DOHH2 (cell line): ENCODE measurements around the gene CCDC39.

Experiments
- CTCF ChIP-seq: fragments of 200-600 bp; sonication (generic); IDR thresholded peaks from one replicate; pipeline ENCODE4 v1.5.1; 2014; ENCODE audit warnings: antibody characterized with exemption, mild to moderate bottlenecking, low read depth, low read length; ENCODE audit not compliant: poor library complexity, severe bottlenecking
- EZH2phosphoT487 ChIP-seq: fragments of 200-600 bp; sonication (generic); IDR thresholded peaks from 2 replicates; pipeline ENCODE4 v1.6.1; 2017; ENCODE audit warnings: borderline replicate concordance, mild to moderate bottlenecking, antibody characterized with exemption, low read length, moderate library complexity, mixed read lengths

GRCh38 chr3:180601688-180602666 lies 77.3 kb downstream of the CCDC39 start, which contains the start of gene TTC14:
- peak; percentile 50 for TF ChIP-seq CTCF
- TF ChIP-seq EZH2phosphoT487: no peak
